Testis (tissue), 3 donors: ENCODE results near the gene PRUNE2. TPM values are rescaled to one million over a fixed set of nuclear protein-coding genes. Genes with fewer than 3 reads are reported as not detected.

Source experiments
- DNase-seq: peaks from one replicate; pipeline ENCODE4 v3.0.0-alpha.2; 2019
- H3K27ac ChIP-seq, 2 donors: fragments of 200-600 bp; sonication (generic); one replicate each; pipeline ENCODE4 v1.5.1; 2019
- H3K27me3 ChIP-seq: fragments of 200-600 bp; sonication (generic); one replicate; pipeline ENCODE4 v1.5.1; 2019
- H3K36me3 ChIP-seq: fragments of 200-600 bp; sonication (generic); one replicate; pipeline ENCODE4 v1.5.1; 2017; ENCODE audit warnings: low read depth; ENCODE audit errors: missing control alignments
- H3K4me1 ChIP-seq: fragments of 200-600 bp; sonication (generic); one replicate; pipeline ENCODE4 v1.5.1; 2019
- H3K4me3 ChIP-seq, 2 donors: fragments of 200-600 bp; sonication (generic); one replicate each; pipeline ENCODE4 v1.5.1; 2017 to 2019
- H3K9me3 ChIP-seq: fragments of 200-600 bp; sonication (generic); one replicate; pipeline ENCODE4 v1.5.1; 2017
- POLR2A ChIP-seq: fragments of 450-650 bp; IDR thresholded peaks from one replicate; pipeline ENCODE4 v1.6.1; 2017; ENCODE audit warnings: antibody characterized with exemption, mild to moderate bottlenecking, moderate library complexity
- WGBS, 2 donors: methylation state at CpG; one replicate each; pipeline ENCODE4 v1.1.5; 2018; 5-methylcytosine and 5-hydroxymethylcytosine counted together
- intact Hi-C: fragments of 100-400 bp; cut with DNase I; formaldehyde crosslinking; loops from one replicate; pipeline ENCODE4 v1.15.1; 2023; ENCODE audit warnings: low total_unique reads
- polyA plus RNA-seq: library from polyadenylated mRNA; stranded (reverse); fragments of 350-450 nt; fragmentation: Illumina TruSeq; extraction: RNeasy Lipid Tissue Mini Kit (QIAGEN cat#74804); gene quantifications from one replicate; pipeline ENCODE4 v1.2.3, GENCODE V29; 2014; ENCODE audit warnings: low read depth, low replicate concordance; ENCODE audit not compliant: insufficient read depth
- total RNA-seq, 2 donors: library from RNA; depleted of rRNA; stranded (reverse); fragments of >200 nt; gene quantifications; one replicate each; pipeline ENCODE4 v1.2.3, GENCODE V29; 2016
- TF ChIP-seq, protein P1 (sequence below), 3 experiments: fragments of 450-650 bp in 2 of 3; fragments of 200-600 bp in 1 of 3; sonication (generic) in 1 of 3; IDR thresholded peaks; one replicate each; pipeline ENCODE4 v1.5.1; 2016 to 2019; ENCODE audit warnings: antibody characterized with exemption in 3 of 3, mild to moderate bottlenecking in 2 of 3, moderate library complexity in 1 of 3

Gene PRUNE2
- total and polyA plus RNA-seq, 3 donors from 2014 or later: 15.8 to 19.3 (median 17.2) TPM

- TF ChIP-seq, protein P1, sequence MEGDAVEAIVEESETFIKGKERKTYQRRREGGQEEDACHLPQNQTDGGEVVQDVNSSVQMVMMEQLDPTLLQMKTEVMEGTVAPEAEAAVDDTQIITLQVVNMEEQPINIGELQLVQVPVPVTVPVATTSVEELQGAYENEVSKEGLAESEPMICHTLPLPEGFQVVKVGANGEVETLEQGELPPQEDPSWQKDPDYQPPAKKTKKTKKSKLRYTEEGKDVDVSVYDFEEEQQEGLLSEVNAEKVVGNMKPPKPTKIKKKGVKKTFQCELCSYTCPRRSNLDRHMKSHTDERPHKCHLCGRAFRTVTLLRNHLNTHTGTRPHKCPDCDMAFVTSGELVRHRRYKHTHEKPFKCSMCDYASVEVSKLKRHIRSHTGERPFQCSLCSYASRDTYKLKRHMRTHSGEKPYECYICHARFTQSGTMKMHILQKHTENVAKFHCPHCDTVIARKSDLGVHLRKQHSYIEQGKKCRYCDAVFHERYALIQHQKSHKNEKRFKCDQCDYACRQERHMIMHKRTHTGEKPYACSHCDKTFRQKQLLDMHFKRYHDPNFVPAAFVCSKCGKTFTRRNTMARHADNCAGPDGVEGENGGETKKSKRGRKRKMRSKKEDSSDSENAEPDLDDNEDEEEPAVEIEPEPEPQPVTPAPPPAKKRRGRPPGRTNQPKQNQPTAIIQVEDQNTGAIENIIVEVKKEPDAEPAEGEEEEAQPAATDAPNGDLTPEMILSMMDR (IDR thresholded peaks at IDR 0.05): no peak
- no peak for TF ChIP-seq POLR2A
- Histone ChIP-seq H3K4me3 (no peak overlapping the region), H3K27ac (no peak overlapping the region), H3K36me3 (no peaks in the 10 kb centered on the region), H3K9me3 (no peaks in the 10 kb centered on the region), H3K4me1 (no peaks in the 10 kb centered on the region), H3K27me3 (no peaks in the 10 kb centered on the region)
- intact Hi-C loops: loop anchor here (10.0 kb wide), 1 partner anchor 351 kb away; no protein-coding TSS in a partner anchor
- WGBS, 2 donors: 91 to 93% methylated on average over 7 of the region's 7 CpGs
- no peak for DNase-seq
Measured at GRCh38 chr9:76803762-76804161, 102.2 kb downstream of the PRUNE2 start.

- H3K27ac ChIP-seq: no peak overlapping the region
- TF ChIP-seq POLR2A: no peak
- TF ChIP-seq, protein P1 (IDR thresholded peaks at IDR 0.05): no peak
- no peaks in the 10 kb centered on the region for H3K4me1 ChIP-seq
- no peak overlapping the region for H3K4me3 ChIP-seq
- DNase-seq: no peak
- 45 to 65% methylated on average over 2 of the region's 2 CpGs for WGBS, 2 donors
- H3K27me3 ChIP-seq: no peaks in the 10 kb centered on the region
- no peaks in the 10 kb centered on the region for H3K9me3 ChIP-seq
- intact Hi-C loops: loop anchor here (10.0 kb wide), 1 partner anchor 352 kb away; no protein-coding TSS in a partner anchor
- H3K36me3 ChIP-seq: no peaks in the 10 kb centered on the region
Measured at GRCh38 chr9:76803083-76803482, 102.8 kb downstream of the PRUNE2 start.

DNA sequence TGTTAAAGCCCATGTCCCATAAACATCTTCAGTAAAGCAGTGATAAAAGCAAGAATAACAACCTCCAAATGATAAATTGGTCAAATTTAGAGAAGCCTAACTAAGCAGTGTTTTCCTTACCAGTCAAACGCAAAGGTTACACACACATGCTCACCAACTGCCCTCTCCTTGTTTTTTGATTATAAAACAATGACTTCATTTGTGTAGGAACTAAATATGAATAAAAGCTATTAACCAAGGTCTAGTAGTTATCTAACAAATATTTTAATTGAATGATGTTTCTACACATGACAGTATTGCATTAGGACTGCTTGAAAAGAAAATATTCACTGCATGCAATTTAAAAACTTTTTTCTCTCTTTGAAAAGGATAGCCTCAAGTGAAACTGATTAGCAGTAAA is 105.0 kb downstream of the PRUNE2 start:
- 61% methylated on average over 1 of the region's 1 CpG for WGBS, 2 donors
- no peaks in the 10 kb centered on the region for H3K9me3 ChIP-seq
- H3K27ac ChIP-seq: no peak overlapping the region
- TF ChIP-seq POLR2A: no peak
- TF ChIP-seq, protein P1 (IDR thresholded peaks at IDR 0.05): no peak
- no peaks in the 10 kb centered on the region for H3K36me3 ChIP-seq
- DNase-seq: no peak
- no peaks in the 10 kb centered on the region for H3K4me1 ChIP-seq
- no peak overlapping the region for H3K4me3 ChIP-seq
- intact Hi-C loops: loop anchor here (10.0 kb wide), 1 partner anchor 354 kb away; no protein-coding TSS in a partner anchor
- H3K27me3 ChIP-seq: no peaks in the 10 kb centered on the region

DNA sequence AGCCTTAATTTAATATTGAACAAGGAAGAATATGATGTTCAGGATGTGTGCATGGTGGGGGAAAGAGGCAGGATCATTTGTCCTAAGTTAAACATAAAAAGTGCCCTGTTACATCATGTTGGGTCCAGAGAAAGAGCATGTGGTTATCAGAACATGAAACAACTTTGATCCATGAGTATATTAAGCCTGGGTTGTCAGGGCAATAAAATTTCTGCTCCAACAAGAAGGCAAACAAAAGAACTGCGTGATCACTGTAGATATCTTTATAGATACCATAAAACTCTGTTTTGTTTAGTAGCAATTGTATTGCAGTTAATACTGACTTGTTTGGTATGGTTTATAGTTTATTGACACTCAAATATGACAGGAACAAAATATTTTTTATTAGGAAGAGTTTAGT is 106.4 kb downstream of the PRUNE2 start:
- 90 to 93% methylated on average over 1 of the region's 1 CpG for WGBS, 2 donors
- TF ChIP-seq POLR2A: no peak
- TF ChIP-seq, protein P1 (IDR thresholded peaks at IDR 0.05): no peak

GRCh38 chr9:76798527-76798926 is 107.4 kb downstream of the PRUNE2 start:
- intact Hi-C loops: no loop called here
- WGBS, 2 donors: 83 to 94% methylated on average over 2 of the region's 2 CpGs

More for the DNA sequence above, 106.4 kb downstream of the PRUNE2 start:
- H3K27me3 ChIP-seq: no peaks in the 10 kb centered on the region
- H3K9me3 ChIP-seq: no peaks in the 10 kb centered on the region
- no peak overlapping the region for H3K4me3 ChIP-seq
- no peaks in the 10 kb centered on the region for H3K36me3 ChIP-seq
- DNase-seq: no peak
- intact Hi-C loops: no loop called here
- no peak overlapping the region for H3K27ac ChIP-seq
- no peaks in the 10 kb centered on the region for H3K4me1 ChIP-seq

More at GRCh38 chr9:76798527-76798926, 107.4 kb downstream of the PRUNE2 start:
- Histone ChIP-seq H3K36me3 (no peaks in the 10 kb centered on the region), H3K27me3 (no peaks in the 10 kb centered on the region), H3K9me3 (no peaks in the 10 kb centered on the region), H3K27ac (no peak overlapping the region), H3K4me3 (no peak overlapping the region), H3K4me1 (no peaks in the 10 kb centered on the region)
- no peak for DNase-seq
- TF ChIP-seq, protein P1 (IDR thresholded peaks at IDR 0.05): no peak
- TF ChIP-seq POLR2A: no peak
